Measurements from ENCODE around the gene TMEM143. TPM values are rescaled to one million over a fixed set of nuclear protein-coding genes. Genes with fewer than 3 reads are reported as not detected.
A peak's percentile ranks its signal among the peaks of the same experiment; 100 is the strongest.

The TMEM143 gene
- total and polyA plus RNA-seq, 3 donors from 2014 or later, result 5.0 to 22.9 (median 14.1) TPM

- 90% methylated on average over 5 of the region's 5 CpGs for WGBS, 2 donors
- peaks cover 7% of the 10 kb centered on the region for H3K4me1 ChIP-seq
- no peak overlapping the region for H3K27ac ChIP-seq
- no peaks in the 10 kb centered on the region for H3K27me3 ChIP-seq
- TF ChIP-seq POLR2A (IDR thresholded peaks at IDR 0.05) (no peak), CTCF (IDR thresholded peaks at IDR 0.05) (no peak)
- no peak for DNase-seq
- intact Hi-C loops (cut with DNase I; ENCODE audit: low total_unique reads), result no loop called here
- no peak overlapping the region for H3K4me3 ChIP-seq
- no peaks in the 10 kb centered on the region for H3K9me3 ChIP-seq
- no peaks in the 10 kb centered on the region for H3K36me3 ChIP-seq (ENCODE audit: low read depth, missing control alignments)
Measured at GRCh38 chr19:48359123-48359522, 4.6 kb downstream of the TMEM143 start.

GRCh38 chr19:48355365-48355954 lies 8.3 kb downstream of the TMEM143 start:
- DNase-seq, result no peak
- Histone ChIP-seq H3K27ac (peak overlapping the region; percentile 55 to 70), H3K4me1 (peaks cover 7% of the 10 kb centered on the region), H3K36me3 (ENCODE audit: low read depth, missing control alignments) (no peaks in the 10 kb centered on the region), H3K9me3 (no peaks in the 10 kb centered on the region), H3K4me3 (no peak overlapping the region), H3K27me3 (no peaks in the 10 kb centered on the region)
- intact Hi-C loops (cut with DNase I; ENCODE audit: low total_unique reads), result no loop called here
- WGBS, 2 donors, result 84 to 87% methylated on average over 11 to 12 of the region's 12 CpGs
- TF ChIP-seq POLR2A (IDR thresholded peaks at IDR 0.05) (no peak), CTCF (IDR thresholded peaks at IDR 0.05) (no peak)

GRCh38 chr19:48354332-48354992 lies 9.3 kb downstream of the TMEM143 start:
- Histone ChIP-seq H3K9me3 (no peaks in the 10 kb centered on the region), H3K4me3 (no peak overlapping the region), H3K36me3 (ENCODE audit: low read depth, missing control alignments) (no peaks in the 10 kb centered on the region), H3K4me1 (peaks cover 7% of the 10 kb centered on the region), H3K27ac (peak overlapping the region; percentile 55 to 70), H3K27me3 (no peaks in the 10 kb centered on the region)
- WGBS, 2 donors, result 81 to 90% methylated on average over 15 of the region's 15 CpGs
- TF ChIP-seq CTCF (IDR thresholded peaks at IDR 0.05), result no peak
- TF ChIP-seq POLR2A (IDR thresholded peaks at IDR 0.05), result no peak
- DNase-seq, result peak; percentile 86
- intact Hi-C loops (cut with DNase I; ENCODE audit: low total_unique reads), result no loop called here

DNA sequence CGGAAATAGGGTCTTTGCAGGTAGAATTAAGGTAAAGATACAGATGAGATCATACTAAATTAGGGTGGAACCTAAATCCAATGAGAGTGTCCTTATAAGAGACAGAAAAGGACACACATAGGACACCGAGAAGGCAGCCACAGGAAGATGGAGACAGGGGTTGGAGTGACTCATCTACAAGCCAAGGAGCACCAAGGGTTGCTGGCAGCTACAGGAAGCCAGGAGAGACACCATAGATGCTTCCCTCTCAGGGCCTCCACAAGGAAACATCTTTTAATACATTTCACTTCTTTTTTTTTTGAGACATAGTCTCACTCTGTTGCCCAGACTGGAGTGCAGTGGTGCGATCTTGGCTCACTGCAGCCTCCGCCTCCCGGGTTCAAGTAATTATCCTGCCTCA lies 10.1 kb downstream of the TMEM143 start:
- Histone ChIP-seq H3K4me3 (no peak overlapping the region), H3K4me1 (peaks cover 10% of the 10 kb centered on the region), H3K36me3 (ENCODE audit: low read depth, missing control alignments) (no peaks in the 10 kb centered on the region), H3K27me3 (no peaks in the 10 kb centered on the region), H3K9me3 (no peaks in the 10 kb centered on the region), H3K27ac (no peak overlapping the region)
- intact Hi-C loops (cut with DNase I; ENCODE audit: low total_unique reads), result no loop called here
- no peak for TF ChIP-seq POLR2A (IDR thresholded peaks at IDR 0.05)
- TF ChIP-seq CTCF (IDR thresholded peaks at IDR 0.05), result no peak
- no peak for DNase-seq
- 83 to 94% methylated on average over 5 of the region's 5 CpGs for WGBS, 2 donors

DNA sequence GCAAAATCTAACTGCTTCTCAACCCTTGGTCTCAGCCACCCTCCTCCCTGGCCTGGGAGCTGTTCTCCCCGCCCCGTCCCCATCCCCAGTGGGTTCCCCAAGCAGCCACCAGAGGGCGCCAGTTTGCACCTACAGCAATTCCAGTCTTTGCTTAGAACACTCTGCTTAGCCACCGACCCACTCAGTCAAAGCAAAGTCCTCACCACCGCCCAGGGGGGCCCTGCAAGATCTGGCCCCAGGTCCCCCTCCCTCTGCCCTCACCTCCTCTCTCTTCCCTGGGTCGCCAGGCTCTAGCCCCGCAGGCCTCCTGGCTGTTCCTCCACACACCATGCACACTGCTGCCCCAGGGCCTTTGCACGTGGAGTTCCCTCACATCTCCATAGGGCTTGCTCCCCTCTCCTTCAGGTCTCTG lies 12.4 kb downstream of the TMEM143 start:
- no peaks in the 10 kb centered on the region for H3K36me3 ChIP-seq (ENCODE audit: low read depth, missing control alignments)
- peak; percentile 81 for DNase-seq
- H3K27me3 ChIP-seq, result no peaks in the 10 kb centered on the region
- TF ChIP-seq CTCF (IDR thresholded peaks at IDR 0.05) (peak; percentile 49 to 77 (median 59)), POLR2A (IDR thresholded peaks at IDR 0.05) (no peak)
- intact Hi-C loops (cut with DNase I; ENCODE audit: low total_unique reads), result no loop called here
- WGBS, 2 donors, result 63 to 67% methylated on average over 8 of the region's 8 CpGs
- no peaks in the 10 kb centered on the region for H3K9me3 ChIP-seq
- no peak overlapping the region for H3K4me3 ChIP-seq
- H3K4me1 ChIP-seq, result peaks cover 28% of the 10 kb centered on the region
- no peak overlapping the region for H3K27ac ChIP-seq
